ENCODE data around the gene DGKD.
A peak's percentile ranks its signal among the peaks of the same experiment; 100 is the strongest.

DGKD gene

DNA sequence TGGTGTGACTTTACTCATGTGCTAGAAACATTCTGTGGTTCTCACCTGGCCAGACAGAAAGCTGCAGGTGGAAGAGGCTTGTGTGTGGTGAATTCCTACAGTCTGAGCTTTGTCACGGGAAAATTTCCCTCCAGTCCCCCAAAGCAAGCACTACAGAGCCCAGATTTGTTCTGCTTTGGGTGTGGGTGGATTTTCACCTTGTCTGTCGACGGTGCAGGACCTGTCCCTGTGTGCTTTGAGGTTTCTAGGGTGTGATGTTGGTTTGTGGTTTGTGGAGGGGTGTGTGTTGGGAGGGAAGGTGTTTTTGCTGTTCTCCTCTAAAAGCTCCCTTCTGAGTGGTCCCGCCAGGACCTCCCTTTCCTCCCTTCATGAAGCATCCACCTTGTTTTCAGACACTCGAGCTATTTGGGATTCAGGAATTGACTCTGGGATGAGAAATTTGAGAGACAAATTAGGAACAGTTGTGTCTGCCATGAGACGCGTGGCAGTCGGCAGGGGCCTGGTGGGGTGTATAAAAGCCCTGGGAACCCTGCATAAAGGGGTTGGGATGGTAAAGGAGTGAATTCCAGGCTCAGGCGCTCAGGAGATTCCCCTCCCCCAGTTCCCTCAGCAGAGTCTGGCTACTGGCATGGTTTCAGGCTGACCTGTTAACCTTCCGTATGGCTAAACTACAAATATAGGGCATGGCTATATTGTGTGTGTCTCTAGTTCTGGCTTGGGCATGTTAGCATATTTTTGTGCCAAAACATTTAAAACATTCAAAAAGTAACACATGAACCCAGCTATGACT lies 65.5 kb downstream of the DGKD start:
- H3K4me3 ChIP-seq (ENCODE audit: low read length): no peak overlapping the region
- TF ChIP-seq, protein P1, sequence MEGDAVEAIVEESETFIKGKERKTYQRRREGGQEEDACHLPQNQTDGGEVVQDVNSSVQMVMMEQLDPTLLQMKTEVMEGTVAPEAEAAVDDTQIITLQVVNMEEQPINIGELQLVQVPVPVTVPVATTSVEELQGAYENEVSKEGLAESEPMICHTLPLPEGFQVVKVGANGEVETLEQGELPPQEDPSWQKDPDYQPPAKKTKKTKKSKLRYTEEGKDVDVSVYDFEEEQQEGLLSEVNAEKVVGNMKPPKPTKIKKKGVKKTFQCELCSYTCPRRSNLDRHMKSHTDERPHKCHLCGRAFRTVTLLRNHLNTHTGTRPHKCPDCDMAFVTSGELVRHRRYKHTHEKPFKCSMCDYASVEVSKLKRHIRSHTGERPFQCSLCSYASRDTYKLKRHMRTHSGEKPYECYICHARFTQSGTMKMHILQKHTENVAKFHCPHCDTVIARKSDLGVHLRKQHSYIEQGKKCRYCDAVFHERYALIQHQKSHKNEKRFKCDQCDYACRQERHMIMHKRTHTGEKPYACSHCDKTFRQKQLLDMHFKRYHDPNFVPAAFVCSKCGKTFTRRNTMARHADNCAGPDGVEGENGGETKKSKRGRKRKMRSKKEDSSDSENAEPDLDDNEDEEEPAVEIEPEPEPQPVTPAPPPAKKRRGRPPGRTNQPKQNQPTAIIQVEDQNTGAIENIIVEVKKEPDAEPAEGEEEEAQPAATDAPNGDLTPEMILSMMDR (IDR thresholded peaks at IDR 0.05; ENCODE audit: insufficient read depth, low read depth, low read length, missing control alignments): no peak
- no peak for DNase-seq (ENCODE audit: low read depth)

DNA sequence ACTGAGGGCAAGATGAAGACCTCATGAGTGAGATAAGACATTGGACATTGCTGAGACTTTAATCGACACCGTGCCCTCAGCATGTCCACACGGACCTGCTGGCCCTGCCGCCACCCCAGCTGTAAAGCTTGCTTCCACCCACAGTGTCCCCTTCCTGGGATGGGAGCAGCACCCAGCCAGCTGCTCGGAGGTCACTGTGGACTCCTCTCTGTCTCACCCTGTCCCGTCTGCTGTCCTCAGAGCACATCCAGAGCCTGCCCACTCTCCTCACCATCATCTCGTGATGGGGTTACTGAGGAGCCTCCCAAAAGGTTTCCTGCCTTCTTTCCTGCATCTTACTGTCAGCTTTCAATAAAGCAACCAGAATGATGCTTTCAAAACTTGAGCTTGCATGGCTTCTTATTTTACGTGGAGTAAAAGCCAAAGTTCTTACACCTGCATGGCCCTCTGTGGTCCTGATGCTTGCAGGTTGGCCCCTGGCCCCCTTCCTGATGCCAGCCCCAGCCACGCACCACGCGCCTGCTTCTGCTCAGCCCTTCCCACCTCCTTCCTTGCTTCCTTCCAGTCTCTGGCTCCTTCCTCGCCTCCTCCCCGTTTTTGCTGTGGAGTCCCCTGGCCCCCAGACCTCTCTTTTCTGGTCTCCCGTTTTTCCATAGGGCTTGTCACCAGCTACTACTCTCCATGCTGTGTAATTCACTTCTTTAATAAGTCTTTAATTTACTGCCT lies 67.0 kb downstream of the DGKD start:
- DNase-seq (ENCODE audit: low read depth): no peak
- H3K4me3 ChIP-seq (ENCODE audit: low read length): no peak overlapping the region
- TF ChIP-seq, protein P1 (IDR thresholded peaks at IDR 0.05; ENCODE audit: insufficient read depth, low read depth, low read length, missing control alignments): no peak

DNA sequence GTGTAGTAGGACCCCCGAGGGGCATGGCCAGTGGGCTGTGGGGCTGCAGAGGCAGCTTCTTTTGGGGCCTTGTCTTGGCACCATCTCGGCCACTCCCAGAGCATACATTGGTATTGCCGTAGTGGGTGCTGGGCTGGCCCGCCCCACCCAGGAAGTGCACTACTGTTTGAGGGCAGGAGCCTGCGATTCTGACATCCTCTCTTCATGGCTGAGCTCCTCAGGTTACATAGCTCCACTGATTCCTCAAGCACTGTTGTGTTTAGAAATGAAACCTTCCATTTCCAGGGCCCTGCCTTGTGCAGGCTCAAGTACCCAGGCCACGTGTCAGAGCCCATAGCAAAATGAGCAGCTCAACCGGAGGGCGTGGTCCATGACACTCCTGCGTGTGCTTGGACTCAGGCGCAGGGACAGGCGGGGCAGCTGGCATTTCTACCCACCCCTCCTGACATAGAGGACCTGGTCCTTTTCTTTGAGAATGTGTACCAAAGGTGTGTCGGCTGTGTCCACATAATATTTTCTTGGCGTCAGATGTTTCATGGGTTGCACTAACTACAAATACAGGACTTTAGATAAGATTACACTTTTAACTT lies 67.9 kb downstream of the DGKD start:
- TF ChIP-seq, protein P1 (IDR thresholded peaks at IDR 0.05; ENCODE audit: insufficient read depth, low read depth, low read length, missing control alignments): no peak
- H3K4me3 ChIP-seq (ENCODE audit: low read length): no peak overlapping the region
- DNase-seq (ENCODE audit: low read depth): peak; percentile 47

DNA sequence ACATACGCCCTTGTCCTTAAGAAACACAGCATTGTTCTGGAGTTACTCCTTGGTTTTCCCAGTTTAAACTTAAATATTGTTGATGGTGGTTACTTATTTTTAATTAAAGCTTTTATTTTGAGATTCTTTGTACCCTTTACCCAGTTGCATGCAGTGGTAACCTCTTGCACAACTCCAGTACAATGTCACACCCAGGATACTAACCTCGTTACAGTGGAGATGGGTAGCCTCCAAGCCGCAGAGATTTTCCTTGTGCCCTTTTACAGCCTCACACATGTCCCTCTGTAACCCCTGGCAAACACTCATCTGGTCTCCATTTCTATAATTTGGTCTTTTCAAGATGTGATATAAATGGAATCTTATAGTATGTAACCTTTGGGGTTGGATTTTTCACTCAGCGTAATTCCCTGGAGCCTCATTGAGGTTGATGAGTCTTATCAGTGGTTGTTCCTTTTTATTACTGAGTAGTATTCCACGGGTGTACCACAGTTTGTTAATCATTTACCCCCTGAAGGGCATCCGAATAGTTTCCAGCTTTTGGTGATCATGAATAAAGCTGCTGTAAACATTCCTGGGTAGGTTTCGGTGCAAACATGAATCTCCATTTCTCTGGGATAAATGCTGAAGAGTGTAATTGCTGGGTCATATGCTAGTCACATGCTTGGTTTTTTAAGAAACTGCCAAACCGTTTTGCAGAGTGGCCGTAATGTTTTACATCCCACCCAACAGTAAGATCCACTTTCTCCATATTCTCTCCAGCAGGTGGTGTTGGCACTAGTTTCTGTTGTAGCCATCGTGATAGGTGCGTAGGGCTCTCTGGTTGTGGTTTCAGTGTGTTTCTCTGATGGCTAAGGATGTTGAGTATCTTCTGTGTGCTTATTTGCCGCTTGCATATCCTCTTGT lies 68.6 kb downstream of the DGKD start:
- TF ChIP-seq, protein P1 (IDR thresholded peaks at IDR 0.05; ENCODE audit: insufficient read depth, low read depth, low read length, missing control alignments): peak; percentile 2
- no peak overlapping the region for H3K4me3 ChIP-seq (ENCODE audit: low read length)
- DNase-seq (ENCODE audit: low read depth): no peak

DNA sequence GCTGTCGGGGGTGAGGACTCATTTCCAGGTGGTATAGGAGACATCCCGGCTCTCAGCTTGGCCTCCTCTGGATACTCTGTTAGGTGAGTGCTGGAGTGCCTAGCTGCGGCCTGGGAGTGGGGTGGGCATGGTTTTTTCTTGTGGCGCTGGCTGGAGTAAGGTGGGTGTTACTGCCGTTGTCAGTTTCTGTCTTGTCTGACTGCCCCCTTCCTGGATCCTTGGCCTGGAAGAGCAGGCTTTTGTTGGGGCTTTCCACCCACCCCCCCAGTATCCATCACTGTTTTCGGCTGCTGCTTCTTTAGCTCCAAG lies 69.2 kb downstream of the DGKD start:
- no peak for DNase-seq (ENCODE audit: low read depth)
- TF ChIP-seq, protein P1 (IDR thresholded peaks at IDR 0.05; ENCODE audit: insufficient read depth, low read depth, low read length, missing control alignments): no peak
- H3K4me3 ChIP-seq (ENCODE audit: low read length): no peak overlapping the region

DNA sequence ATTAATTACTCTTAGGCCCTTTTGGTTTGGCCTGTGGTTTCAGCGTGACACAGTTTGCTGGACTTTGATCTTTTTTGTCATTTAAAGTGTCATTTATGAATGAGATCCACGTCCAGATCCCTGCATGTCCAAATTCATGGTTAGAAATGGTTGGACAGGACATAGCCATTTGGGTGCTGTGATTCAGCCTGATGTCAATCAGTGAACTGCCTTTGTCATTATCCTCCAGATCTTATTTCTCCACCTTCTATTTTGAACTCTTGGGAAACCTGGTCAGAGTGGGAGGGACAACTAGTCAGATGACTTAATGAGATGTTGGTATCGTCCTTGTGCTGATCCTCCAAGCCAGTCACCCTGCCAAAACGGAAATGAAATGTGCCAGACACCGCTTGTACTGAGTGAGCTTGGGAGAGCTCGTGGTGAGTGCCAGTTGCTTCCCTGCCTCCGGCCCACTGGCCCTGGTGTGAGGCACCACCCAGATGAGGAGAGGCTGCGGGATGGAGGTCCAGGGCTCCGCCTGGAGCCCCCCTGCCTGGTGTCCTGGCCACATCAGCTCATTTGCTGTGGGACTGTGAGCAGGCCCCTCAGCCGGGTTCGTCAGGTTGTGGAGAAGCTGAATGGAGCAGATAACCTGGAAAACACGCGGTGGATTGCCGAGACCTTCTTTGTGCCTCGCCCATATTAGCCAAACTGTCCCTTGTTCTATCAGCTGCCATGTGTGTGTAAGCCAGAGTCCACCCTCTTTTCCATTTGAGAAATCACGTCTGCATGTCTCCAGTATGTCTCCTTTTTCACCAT lies 70.1 kb downstream of the DGKD start:
- DNase-seq (ENCODE audit: low read depth): peak; percentile 34
- TF ChIP-seq, protein P1 (IDR thresholded peaks at IDR 0.05; ENCODE audit: insufficient read depth, low read depth, low read length, missing control alignments): no peak
- no peak overlapping the region for H3K4me3 ChIP-seq (ENCODE audit: low read length)
